MM.1S (cell line): ENCODE measurements around the gene MPC1L.

Experiments
- DNase-seq: peaks from one replicate; pipeline ENCODE4 v3.0.0-alpha.2; 2015
- H2AFZ ChIP-seq: fragments of 300-600 bp; sonication (generic); 2 replicates; pipeline ENCODE4 v1.6.0; 2016; ENCODE audit warnings: antibody characterized with exemption, low read length
- H3F3A ChIP-seq: fragments of 300-600 bp; sonication (generic); 2 replicates; pipeline ENCODE4 v1.6.1; 2016; ENCODE audit warnings: mild to moderate bottlenecking, antibody characterized with exemption, low read length, moderate library complexity, mixed read lengths; ENCODE audit not compliant: insufficient read depth
- H3K27ac ChIP-seq: fragments of 300-600 bp; sonication (generic); 2 replicates; pipeline ENCODE4 v1.5.1; 2016; ENCODE audit warnings: mild to moderate bottlenecking, low read length
- H3K27me3 ChIP-seq: fragments of 300-600 bp; sonication (generic); replicated peaks from 2 replicates; pipeline ENCODE4 v1.6.0; 2016; ENCODE audit warnings: low read length; ENCODE audit not compliant: insufficient read depth
- H3K36me3 ChIP-seq: fragments of 300-600 bp; sonication (generic); replicated peaks from 2 replicates; pipeline ENCODE4 v1.6.1; 2016; ENCODE audit warnings: mild to moderate bottlenecking, low read length, mixed read lengths; ENCODE audit not compliant: insufficient read depth
- H3K4me1 ChIP-seq: fragments of 300-600 bp; sonication (generic); 2 replicates; pipeline ENCODE4 v1.6.1; 2016; ENCODE audit warnings: low read length, mixed read lengths
- H3K4me2 ChIP-seq: fragments of 300-600 bp; sonication (generic); 2 replicates; pipeline ENCODE4 v1.6.0; 2016; ENCODE audit warnings: low read depth, low read length
- H3K4me3 ChIP-seq: fragments of 300-600 bp; sonication (generic); 2 replicates; pipeline ENCODE4 v1.5.1; 2016; ENCODE audit warnings: low read length, mixed read lengths
- H3K79me2 ChIP-seq: fragments of 300-600 bp; sonication (generic); 2 replicates; pipeline ENCODE4 v1.6.1; 2016; ENCODE audit warnings: mixed run types, low read length, mixed read lengths
- H3K9ac ChIP-seq: fragments of 300-600 bp; sonication (generic); 2 replicates; pipeline ENCODE4 v1.6.1; 2016; ENCODE audit warnings: low read length, mixed read lengths
- H3K9me2 ChIP-seq: fragments of 300-600 bp; sonication (generic); replicated peaks from 2 replicates; pipeline ENCODE4 v1.6.1; 2016; ENCODE audit warnings: mild to moderate bottlenecking, low read length, mixed read lengths; ENCODE audit not compliant: insufficient read depth
- H3K9me3 ChIP-seq: fragments of 300-600 bp; sonication (generic); replicated peaks from 2 replicates; pipeline ENCODE4 v1.6.1; 2016; ENCODE audit warnings: mild to moderate bottlenecking, low read length, mixed read lengths; ENCODE audit not compliant: insufficient read depth
- H4K20me1 ChIP-seq: fragments of 300-600 bp; sonication (generic); 2 replicates; pipeline ENCODE4 v1.6.1; 2016; ENCODE audit warnings: mild to moderate bottlenecking, low read length, moderate library complexity, mixed read lengths; ENCODE audit not compliant: insufficient read depth
- CTCF ChIP-seq: fragments of 300-600 bp; sonication (generic); IDR thresholded peaks from 2 replicates; pipeline ENCODE4 v1.5.1; 2016; ENCODE audit warnings: antibody characterized with exemption, low read length, mixed read lengths
- EZH2 ChIP-seq: fragments of 300-600 bp; sonication (generic); optimal IDR thresholded peaks from 2 replicates; pipeline ENCODE3; 2017; ENCODE audit warnings: low read depth, mild to moderate bottlenecking, antibody characterized with exemption, low read length, mixed read lengths
- EZH2phosphoT487 ChIP-seq: fragments of 300-600 bp; sonication (generic); IDR thresholded peaks from 2 replicates; pipeline ENCODE4 v1.6.1; 2018; ENCODE audit warnings: antibody characterized with exemption, low read length

MPC1L gene

GRCh38 chrX:40661489-40661888 lies 38.3 kb downstream of the MPC1L start:
- no peak for TF ChIP-seq CTCF
- TF ChIP-seq EZH2: no peak
- TF ChIP-seq EZH2phosphoT487: no peak
- no peaks in the 10 kb centered on the region for H3K27me3 ChIP-seq
- H3K4me2 ChIP-seq: no peak overlapping the region
- no peak overlapping the region for H3K9ac ChIP-seq
- no peaks in the 10 kb centered on the region for H3K79me2 ChIP-seq
- H2AFZ ChIP-seq: no peak overlapping the region
- no peaks in the 10 kb centered on the region for H3K36me3 ChIP-seq
- H3K9me2 ChIP-seq: no peaks in the 10 kb centered on the region
- H3K27ac ChIP-seq: no peak overlapping the region
- no peak for DNase-seq
- H3F3A ChIP-seq: no peaks in the 10 kb centered on the region
- H4K20me1 ChIP-seq: no peaks in the 10 kb centered on the region
- no peaks in the 10 kb centered on the region for H3K9me3 ChIP-seq
- H3K4me1 ChIP-seq: no peaks in the 10 kb centered on the region
- no peak overlapping the region for H3K4me3 ChIP-seq

- Histone ChIP-seq H2AFZ (no peak overlapping the region), H3K9me3 (no peaks in the 10 kb centered on the region), H3K4me2 (no peak overlapping the region), H3K4me1 (no peaks in the 10 kb centered on the region), H3K79me2 (no peaks in the 10 kb centered on the region), H3K9ac (no peak overlapping the region), H3K9me2 (no peaks in the 10 kb centered on the region), H3K4me3 (no peak overlapping the region), H3K27me3 (no peaks in the 10 kb centered on the region), H3K36me3 (no peaks in the 10 kb centered on the region), H3K27ac (no peak overlapping the region), H4K20me1 (no peaks in the 10 kb centered on the region), H3F3A (no peaks in the 10 kb centered on the region)
- TF ChIP-seq EZH2 (no peak), EZH2phosphoT487 (no peak), CTCF (no peak)
- no peak for DNase-seq
Measured at GRCh38 chrX:40663078-40663740, 40.0 kb downstream of the MPC1L start.

- no peaks in the 10 kb centered on the region for H3K36me3 ChIP-seq
- H3K9me3 ChIP-seq: no peaks in the 10 kb centered on the region
- no peaks in the 10 kb centered on the region for H4K20me1 ChIP-seq
- no peaks in the 10 kb centered on the region for H3F3A ChIP-seq
- DNase-seq: no peak
- no peak overlapping the region for H3K4me2 ChIP-seq
- TF ChIP-seq EZH2phosphoT487: no peak
- no peak for TF ChIP-seq EZH2
- TF ChIP-seq CTCF: no peak
- no peak overlapping the region for H2AFZ ChIP-seq
- no peaks in the 10 kb centered on the region for H3K27me3 ChIP-seq
- H3K27ac ChIP-seq: no peak overlapping the region
- no peaks in the 10 kb centered on the region for H3K79me2 ChIP-seq
- H3K9me2 ChIP-seq: no peaks in the 10 kb centered on the region
- H3K9ac ChIP-seq: no peak overlapping the region
- H3K4me3 ChIP-seq: no peak overlapping the region
- H3K4me1 ChIP-seq: no peaks in the 10 kb centered on the region
Measured at GRCh38 chrX:40663880-40664630, 40.8 kb downstream of the MPC1L start.
